Astrocyte (in vitro differentiated cells and primary cell): Measurements from ENCODE around the gene CHMP2A. TPM values are rescaled to one million over a fixed set of nuclear protein-coding genes. Genes with fewer than 3 reads are reported as not detected.
A peak's percentile ranks its signal among the peaks of the same experiment; 100 is the strongest.

Experiments used
- DNase-seq: peaks from one replicate; pipeline ENCODE4 v3.0.0-alpha.2; 2010; ENCODE audit warnings: low read depth
- FAIRE-seq: peaks from 2 replicates; lab custom pipeline; 2011; peaks lifted over from hg19 to GRCh38; lab: Jason Lieb, UNC
- H2AFZ ChIP-seq: 2 replicates; pipeline ENCODE4 v1.6.0; 2012; ENCODE audit warnings: low read depth, low read length, inconsistent platforms
- H3K27ac ChIP-seq: 2 replicates; pipeline ENCODE4 v1.5.1; 2011; ENCODE audit warnings: low read depth, low read length, inconsistent platforms
- H3K27me3 ChIP-seq: 2 replicates; pipeline ENCODE4 v1.6.0; 2011; ENCODE audit warnings: low read length, inconsistent platforms; ENCODE audit not compliant: insufficient read depth
- H3K36me3 ChIP-seq: 2 replicates; pipeline ENCODE4 v1.5.1; 2011; ENCODE audit warnings: low read length, inconsistent platforms; ENCODE audit not compliant: insufficient read depth
- H3K4me1 ChIP-seq: 2 replicates; pipeline ENCODE4 v1.5.1; 2011; ENCODE audit warnings: low read length, inconsistent platforms; ENCODE audit not compliant: insufficient read depth
- H3K4me2 ChIP-seq: 2 replicates; pipeline ENCODE4 v1.6.0; 2012; ENCODE audit warnings: low read length, inconsistent platforms
- H3K4me3 ChIP-seq: 2 replicates; pipeline ENCODE4 v1.5.1; 2011; ENCODE audit warnings: low read depth, mild to moderate bottlenecking, low read length, inconsistent platforms; ENCODE audit not compliant: insufficient read depth
- H3K79me2 ChIP-seq: 2 replicates; pipeline ENCODE4 v1.6.0; 2012; ENCODE audit warnings: mild to moderate bottlenecking, low read length, inconsistent platforms; ENCODE audit not compliant: insufficient read depth
- H3K9ac ChIP-seq: 2 replicates; pipeline ENCODE4 v1.6.0; 2012; ENCODE audit warnings: mild to moderate bottlenecking, low read length, inconsistent platforms
- H3K9me3 ChIP-seq: 2 replicates; pipeline ENCODE4 v1.5.1; 2012; ENCODE audit warnings: low read depth, mild to moderate bottlenecking, low read length, inconsistent platforms; ENCODE audit not compliant: insufficient read depth
- H4K20me1 ChIP-seq: 2 replicates; pipeline ENCODE4 v1.6.0; 2012; ENCODE audit warnings: low read length, inconsistent platforms; ENCODE audit not compliant: insufficient read depth
- H3K27ac Mint-ChIP-seq: one replicate; pipeline ENCODE4 v1.8.0; 2021; ENCODE audit warnings: mild to moderate bottlenecking, mixed read lengths; ENCODE audit not compliant: unreplicated experiment
- H3K27me3 Mint-ChIP-seq: one replicate; pipeline ENCODE4 v1.8.0; 2021; ENCODE audit warnings: low read depth, mixed read lengths; ENCODE audit not compliant: unreplicated experiment
- H3K36me3 Mint-ChIP-seq: one replicate; pipeline ENCODE4 v1.8.0; 2021; ENCODE audit warnings: low read depth, mixed read lengths; ENCODE audit not compliant: unreplicated experiment
- H3K4me1 Mint-ChIP-seq: one replicate; pipeline ENCODE4 v1.8.0; 2021; ENCODE audit warnings: low read depth, mixed read lengths; ENCODE audit not compliant: unreplicated experiment
- H3K4me3 Mint-ChIP-seq: one replicate; pipeline ENCODE4 v1.8.0; 2021; ENCODE audit warnings: mild to moderate bottlenecking, moderate library complexity, mixed read lengths; ENCODE audit not compliant: unreplicated experiment
- H3K9me3 Mint-ChIP-seq: one replicate; pipeline ENCODE4 v1.8.0; 2021; ENCODE audit warnings: mild to moderate bottlenecking, mixed read lengths; ENCODE audit not compliant: unreplicated experiment
- CTCF ChIP-seq: IDR thresholded peaks from 2 replicates; pipeline ENCODE4 v1.5.1; 2011; ENCODE audit warnings: low read depth, mild to moderate bottlenecking, inconsistent platforms, low read length, moderate library complexity; ENCODE audit not compliant: insufficient read depth
- EZH2 ChIP-seq: IDR thresholded peaks from 2 replicates; pipeline ENCODE4 v1.6.1; 2012; ENCODE audit warnings: mild to moderate bottlenecking, low read length, inconsistent platforms; ENCODE audit not compliant: insufficient read depth
- total RNA-seq: library from RNA; stranded (reverse); gene quantifications from 2 replicates; pipeline ENCODE4 v1.2.1, GENCODE V29; 2021

Gene CHMP2A
- total RNA-seq, 1 donor from 2014 or later, result 71.3 TPM

- Histone ChIP-seq H3K9ac (no peak overlapping the region), H2AFZ (no peak overlapping the region), H4K20me1 (no peaks in the 10 kb centered on the region), H3K79me2 (no peaks in the 10 kb centered on the region), H3K4me1 (peaks cover 15% of the 10 kb centered on the region), H3K27ac (no peak overlapping the region), H3K4me2 (no peak overlapping the region), H3K27me3 (no peaks in the 10 kb centered on the region), H3K36me3 (no peaks in the 10 kb centered on the region), H3K9me3 (no peaks in the 10 kb centered on the region), H3K4me3 (no peak overlapping the region)
- Mint-ChIP-seq H3K27ac (no peak overlapping the region), H3K9me3 (no peaks in the 10 kb centered on the region), H3K36me3 (peaks cover 6% of the 10 kb centered on the region), H3K4me3 (no peak overlapping the region), H3K4me1 (peaks cover 10% of the 10 kb centered on the region), H3K27me3 (no peaks in the 10 kb centered on the region)
- no peak for FAIRE-seq
- no peak for DNase-seq
- TF ChIP-seq CTCF (no peak), EZH2 (no peak)
Observed at GRCh38 chr19:58569943-58570670, 15.2 kb upstream of the CHMP2A start.

GRCh38 chr19:58569191-58569942, 14.5 kb upstream of the CHMP2A start:
- H3K4me3 Mint-ChIP-seq, result peak overlapping the region; percentile 75
- Histone ChIP-seq H3K36me3 (no peaks in the 10 kb centered on the region), H3K27me3 (no peaks in the 10 kb centered on the region), H3K9ac (no peak overlapping the region), H3K4me3 (no peak overlapping the region), H2AFZ (no peak overlapping the region), H3K9me3 (no peaks in the 10 kb centered on the region), H4K20me1 (no peaks in the 10 kb centered on the region), H3K4me2 (no peak overlapping the region), H3K27ac (no peak overlapping the region), H3K79me2 (no peaks in the 10 kb centered on the region), H3K4me1 (peaks cover 11% of the 10 kb centered on the region)
- DNase-seq (no peak), FAIRE-seq (no peak)
- H3K27me3 Mint-ChIP-seq, result no peaks in the 10 kb centered on the region
- TF ChIP-seq CTCF, result no peak
- TF ChIP-seq EZH2, result no peak
- H3K4me1 Mint-ChIP-seq, result peaks cover 10% of the 10 kb centered on the region
- peaks cover 9% of the 10 kb centered on the region for H3K36me3 Mint-ChIP-seq
- no peak overlapping the region for H3K27ac Mint-ChIP-seq
- H3K9me3 Mint-ChIP-seq, result no peaks in the 10 kb centered on the region
